ENCODE data around the gene CD9. TPM values are rescaled to one million over a fixed set of nuclear protein-coding genes. Genes with fewer than 3 reads are reported as not detected.
"Not testable (repeated sequence)": the region's sequence is repeated elsewhere in the genome, so short reads cannot be mapped to it uniquely, and the experiment has no call there.

The CD9 gene
- polyA plus RNA-seq, 3 donors: 139 to 304 (median 179) TPM

GRCh38 chr12:6190767-6191530 lies 9.3 kb upstream of the CD9 start:
- not testable (repeated sequence) for DNase-seq (ENCODE audit: extremely low read depth in 1 of 11, low read depth in 9 of 11, low spot score in 4 of 11)

DNA sequence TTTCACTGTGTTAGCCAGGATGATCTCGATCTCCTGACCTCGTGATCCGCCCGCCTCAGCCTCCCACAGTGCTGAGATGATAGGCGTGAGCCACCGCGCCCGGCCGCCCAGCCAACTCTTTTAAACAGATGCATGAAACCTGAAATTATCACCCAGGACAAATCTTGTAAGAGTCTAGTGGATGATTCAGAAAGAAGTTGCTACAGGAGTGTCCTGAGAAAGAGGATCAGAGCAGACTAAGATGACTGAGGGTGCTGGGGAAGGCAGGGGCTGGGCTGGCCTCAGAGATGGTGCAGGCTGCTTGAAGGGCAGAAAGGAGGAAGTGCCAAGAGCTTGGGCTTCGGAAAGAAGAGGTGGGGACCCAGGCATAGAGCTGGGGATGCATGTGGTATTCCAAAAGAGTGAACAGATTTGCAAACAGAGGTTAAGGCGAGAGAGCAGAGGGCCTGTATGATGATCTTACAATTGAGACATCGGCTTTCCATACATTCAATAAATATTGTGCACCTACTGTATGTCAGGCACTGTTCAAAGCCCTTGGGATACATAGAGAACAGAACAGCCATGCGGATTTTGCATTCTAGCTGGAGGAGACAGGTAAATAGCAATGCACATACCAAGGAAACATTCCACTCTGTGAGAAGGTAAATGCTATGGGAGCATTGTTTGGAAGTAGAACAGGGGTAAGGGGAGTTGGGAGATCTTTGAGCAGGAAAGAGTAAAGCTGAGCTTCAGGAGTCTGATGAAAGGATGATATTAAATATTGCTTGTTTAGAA lies 7.4 kb upstream of the CD9 start:
- no peak for DNase-seq (ENCODE audit: extremely low read depth in 1 of 11, low read depth in 9 of 11, low spot score in 4 of 11)

DNA sequence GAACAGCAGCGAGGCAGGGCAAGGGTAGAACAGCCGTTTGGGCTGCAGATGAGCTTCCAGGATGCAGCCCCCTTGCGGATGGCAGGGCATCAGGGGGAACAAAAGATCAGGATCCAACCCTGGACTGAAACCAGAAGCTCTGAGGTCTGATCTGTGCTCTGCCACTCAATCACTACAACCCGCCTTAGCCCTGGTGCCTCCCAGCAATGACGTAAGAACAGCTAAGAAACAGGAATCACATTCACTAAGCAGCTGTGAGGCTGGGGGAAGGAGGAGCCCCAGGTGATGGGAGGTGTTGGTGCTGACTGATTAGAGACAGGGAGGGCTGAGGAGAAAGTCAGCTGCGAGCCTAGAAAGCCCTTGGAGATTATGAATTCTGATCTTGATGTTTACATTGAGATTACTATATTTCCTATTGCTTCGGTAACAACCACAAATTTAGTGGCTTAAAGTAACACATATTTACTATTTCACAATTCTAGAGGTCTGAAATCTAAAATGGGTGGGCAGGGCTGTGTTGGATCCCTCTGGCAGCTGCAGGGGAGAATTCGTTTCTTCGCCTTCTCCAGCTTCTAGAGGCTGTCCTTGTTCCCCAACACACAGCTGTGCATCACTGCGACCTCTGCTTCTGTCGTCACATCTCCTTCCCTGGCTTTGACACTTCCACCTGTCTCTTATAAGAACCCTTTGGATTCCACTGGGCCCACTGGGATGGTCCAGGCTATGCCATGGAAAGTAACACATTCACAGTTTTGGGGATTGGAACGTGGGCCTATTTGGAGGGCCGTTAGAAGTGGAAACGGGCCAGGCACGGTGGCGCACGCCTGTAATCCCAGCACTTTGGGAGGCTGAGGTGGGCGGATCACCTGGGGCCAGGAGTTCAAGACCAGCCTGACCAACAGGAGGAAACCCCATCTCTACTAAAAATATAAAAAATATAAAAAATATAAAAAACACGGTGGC lies 6.1 kb upstream of the CD9 start:
- no peak for DNase-seq (ENCODE audit: extremely low read depth in 1 of 11, low read depth in 9 of 11, low spot score in 4 of 11)

GRCh38 chr12:6195665-6196535 lies 4.3 kb upstream of the CD9 start:
- peak in 9 of 11 donors; percentile 77 to 87 (median 84) for DNase-seq (ENCODE audit: extremely low read depth in 1 of 11, low read depth in 9 of 11, low spot score in 4 of 11)

DNA sequence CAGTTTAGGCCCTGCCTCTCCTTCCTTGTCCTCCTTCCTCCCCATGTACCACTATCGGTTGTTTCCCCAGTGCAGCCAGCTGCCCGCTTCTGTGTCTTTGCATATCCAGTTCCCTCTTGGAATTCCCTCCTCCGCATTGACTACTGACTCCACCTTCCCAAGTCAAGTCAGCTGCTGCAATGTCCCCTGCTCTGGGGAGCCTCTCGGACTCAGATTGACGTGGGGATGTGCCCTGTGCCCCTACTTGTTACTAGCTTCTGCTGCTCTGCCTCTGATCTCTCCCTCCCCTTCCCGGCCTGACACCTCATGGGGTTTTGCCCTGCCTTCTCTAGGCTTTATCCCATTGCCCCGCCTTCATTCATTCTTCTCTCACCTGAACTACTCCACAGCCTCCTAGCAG lies 2.1 kb upstream of the CD9 start:
- no peak for DNase-seq (ENCODE audit: extremely low read depth in 1 of 11, low read depth in 9 of 11, low spot score in 4 of 11)

- no peak for DNase-seq (ENCODE audit: extremely low read depth in 1 of 11, low read depth in 9 of 11, low spot score in 4 of 11)
Observed at GRCh38 chr12:6198556-6198955, 1.6 kb upstream of the CD9 start.

GRCh38 chr12:6198985-6199530 lies 1.1 kb upstream of the CD9 start:
- DNase-seq (ENCODE audit: extremely low read depth in 1 of 11, low read depth in 9 of 11, low spot score in 4 of 11): no peak

GRCh38 chr12:6199531-6200255 lies 507 bp upstream of the CD9 start:
- DNase-seq (ENCODE audit: extremely low read depth in 1 of 11, low read depth in 9 of 11, low spot score in 4 of 11): no peak

DNA sequence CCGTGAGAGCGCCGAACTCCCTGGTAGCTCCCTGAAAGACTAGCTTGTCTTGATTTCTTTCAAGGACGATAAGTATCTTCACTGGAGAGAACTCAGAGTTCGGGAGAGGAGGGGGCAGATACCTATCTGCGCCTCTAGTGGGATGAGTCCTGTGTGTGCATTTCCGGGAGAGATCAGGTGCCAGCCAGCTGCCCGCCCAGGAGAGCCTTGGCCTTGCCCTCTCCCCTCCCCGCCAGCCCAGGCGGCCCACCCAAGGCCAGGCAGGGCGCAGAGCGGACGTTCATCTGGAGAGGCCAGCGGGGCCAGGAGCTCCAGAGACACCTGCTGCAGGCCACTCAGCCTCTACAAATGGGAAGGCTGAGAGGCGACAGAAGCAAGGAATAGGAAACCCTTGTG lies 1.0 kb downstream of the CD9 start:
- no peak for DNase-seq (ENCODE audit: extremely low read depth in 1 of 11, low read depth in 9 of 11, low spot score in 4 of 11)

DNA sequence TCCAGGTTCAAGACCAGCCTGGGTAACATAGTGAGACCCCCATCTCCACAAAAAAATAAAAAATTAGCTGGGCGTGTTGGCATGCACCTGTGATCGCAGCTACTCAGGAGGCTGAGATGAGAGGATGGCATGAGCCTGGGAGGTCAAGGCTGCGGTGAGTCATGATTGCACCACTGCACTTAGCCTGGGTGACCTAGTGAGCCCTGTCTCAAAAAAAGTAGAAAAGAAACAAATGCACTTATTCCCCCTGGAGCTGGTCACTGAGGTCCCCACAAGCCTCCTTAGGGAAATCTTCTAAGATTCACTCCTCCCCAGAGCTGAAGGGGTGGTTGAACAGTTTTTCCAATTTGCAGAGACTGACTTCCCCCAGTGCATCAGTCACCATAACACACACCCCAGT lies 1.6 kb downstream of the CD9 start:
- DNase-seq (ENCODE audit: extremely low read depth in 1 of 11, low read depth in 9 of 11, low spot score in 4 of 11): no peak

DNA sequence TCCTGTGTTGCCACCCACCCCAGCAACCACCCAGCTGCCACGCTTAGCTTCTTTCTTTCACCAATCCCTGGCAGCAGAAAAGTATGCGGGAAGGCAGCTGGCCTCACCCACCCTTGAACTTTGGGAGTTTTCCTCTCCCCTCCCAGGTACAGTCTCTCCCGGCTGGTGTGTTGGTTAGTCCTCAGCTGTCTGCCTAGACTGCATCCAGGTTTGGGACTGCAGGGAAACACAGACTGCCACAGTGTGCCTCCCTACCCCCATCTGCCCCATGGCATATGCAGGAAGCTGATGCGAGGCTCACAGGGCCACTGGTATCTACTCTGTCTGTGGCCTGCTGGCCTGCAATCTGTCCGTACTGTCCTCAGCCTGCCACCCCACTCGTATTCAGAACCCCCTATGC lies 2.1 kb downstream of the CD9 start:
- DNase-seq (ENCODE audit: extremely low read depth in 1 of 11, low read depth in 9 of 11, low spot score in 4 of 11): no peak

GRCh38 chr12:6202846-6203245 lies 2.6 kb downstream of the CD9 start:
- DNase-seq (ENCODE audit: extremely low read depth in 1 of 11, low read depth in 9 of 11, low spot score in 4 of 11): no peak

- no peak for DNase-seq (ENCODE audit: extremely low read depth in 1 of 11, low read depth in 9 of 11, low spot score in 4 of 11)
Observed at GRCh38 chr12:6203601-6204000, 3.4 kb downstream of the CD9 start.

DNA sequence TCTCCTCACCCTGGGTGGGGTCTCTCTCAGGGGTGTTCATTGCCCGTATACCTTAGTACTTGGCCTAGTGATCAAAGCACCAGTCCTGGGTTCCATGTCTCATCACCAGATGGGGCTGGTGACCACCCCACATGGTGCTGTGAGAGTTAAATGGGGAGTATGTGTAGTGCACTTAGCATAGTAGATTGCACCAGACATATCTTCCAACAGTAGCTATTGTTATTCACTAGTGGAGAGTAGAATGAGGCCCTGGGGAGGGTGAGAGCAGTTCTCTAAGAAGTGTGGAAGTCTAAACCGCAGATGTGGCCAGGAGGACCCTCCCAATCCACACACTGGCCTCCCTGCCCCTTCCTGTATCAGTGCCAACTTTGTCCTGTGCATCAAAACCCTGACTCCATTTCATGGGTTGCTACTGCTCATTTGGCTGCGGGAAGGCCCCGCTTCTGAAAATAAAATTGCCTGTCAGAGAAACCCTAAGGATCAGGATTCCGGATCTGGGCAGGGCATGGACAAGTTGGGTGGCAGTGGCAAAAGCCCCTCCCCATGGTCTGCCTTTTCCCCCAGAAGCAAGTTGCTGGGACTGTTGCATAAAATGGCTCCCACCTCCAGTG lies 4.4 kb downstream of the CD9 start:
- DNase-seq (ENCODE audit: extremely low read depth in 1 of 11, low read depth in 9 of 11, low spot score in 4 of 11): no peak

DNA sequence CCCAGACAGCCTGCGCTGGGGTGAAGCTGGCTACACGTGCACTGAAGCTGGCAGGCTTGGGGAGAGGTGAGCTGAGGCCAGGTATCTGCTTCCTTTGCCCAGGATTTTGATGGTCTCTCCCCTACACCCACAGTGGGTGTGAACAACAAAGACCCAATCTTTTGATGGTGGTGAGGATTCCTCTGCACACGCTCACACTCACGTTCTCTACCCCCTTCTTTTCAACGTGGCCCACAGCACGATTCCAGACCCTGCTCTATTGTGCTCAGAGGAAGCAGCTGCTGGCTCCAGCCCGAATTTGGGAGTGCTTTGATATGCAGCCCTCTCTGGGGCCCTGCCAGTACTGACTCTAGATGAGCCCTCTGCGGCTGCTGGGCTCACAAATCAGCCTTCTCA lies 4.9 kb downstream of the CD9 start:
- no peak for DNase-seq (ENCODE audit: extremely low read depth in 1 of 11, low read depth in 9 of 11, low spot score in 4 of 11)

GRCh38 chr12:6205761-6206160 lies 5.6 kb downstream of the CD9 start:
- DNase-seq (ENCODE audit: extremely low read depth in 1 of 11, low read depth in 9 of 11, low spot score in 4 of 11): no peak

- DNase-seq (ENCODE audit: extremely low read depth in 1 of 11, low read depth in 9 of 11, low spot score in 4 of 11): no peak
Observed at GRCh38 chr12:6206327-6206726, 6.1 kb downstream of the CD9 start.
